ENCODE data around the gene OXLD1.
"Not testable (repeated sequence)": the region's sequence is repeated elsewhere in the genome, so short reads cannot be mapped to it uniquely, and the experiment has no call there.

The OXLD1 gene

GRCh38 chr17:81650951-81651350 is 15.5 kb downstream of the OXLD1 start:
- DNase-seq (ENCODE audit: low spot score) = no peak

- no peak for DNase-seq (ENCODE audit: low spot score)
These were observed 17.7 kb downstream of the OXLD1 start for GRCh38 chr17:81648707-81649085.

GRCh38 chr17:81648013-81648706 is 18.2 kb downstream of the OXLD1 start:
- DNase-seq (ENCODE audit: low spot score) = no peak

- no peak for DNase-seq (ENCODE audit: low spot score)
These were observed 18.8 kb downstream of the OXLD1 start for GRCh38 chr17:81647640-81648012.

GRCh38 chr17:81646869-81647600 is 19.4 kb downstream of the OXLD1 start:
- DNase-seq (ENCODE audit: low spot score) = no peak

- no peak for DNase-seq (ENCODE audit: low spot score)
These were observed 21.1 kb downstream of the OXLD1 start for GRCh38 chr17:81644976-81645952.

GRCh38 chr17:81644496-81644895 is 21.9 kb downstream of the OXLD1 start:
- no peak for DNase-seq (ENCODE audit: low spot score)

GRCh38 chr17:81641825-81642489 is 24.4 kb downstream of the OXLD1 start:
- no peak for DNase-seq (ENCODE audit: low spot score)

GRCh38 chr17:81640011-81640410 is 26.4 kb downstream of the OXLD1 start:
- DNase-seq (ENCODE audit: low spot score) = no peak

- no peak for DNase-seq (ENCODE audit: low spot score)
These were observed 27.7 kb downstream of the OXLD1 start for GRCh38 chr17:81638683-81639082.

- DNase-seq (ENCODE audit: low spot score) = peak; percentile 97
These were observed 29.7 kb downstream of the OXLD1 start, which contains the start of the genes NPLOC4 and TSPAN10 for GRCh38 chr17:81636505-81637288. NPLOC4 (minus strand) TSS chr17:81637112; CDS start chr17:81636930, 182 bp downstream. TSPAN10 (plus strand) TSS chr17:81637196; CDS start chr17:81642413, 5,217 bp downstream.

GRCh38 chr17:81635973-81636504 is 30.4 kb downstream of the OXLD1 start:
- DNase-seq (ENCODE audit: low spot score) = no peak

GRCh38 chr17:81635431-81635830 is 31.0 kb downstream of the OXLD1 start:
- DNase-seq (ENCODE audit: low spot score) = no peak

- DNase-seq (ENCODE audit: low spot score) = no peak
These were observed 34.9 kb downstream of the OXLD1 start for GRCh38 chr17:81631482-81631881.

- no peak for DNase-seq (ENCODE audit: low spot score)
These were observed 36.1 kb downstream of the OXLD1 start for GRCh38 chr17:81630274-81630673.

- no peak for DNase-seq (ENCODE audit: low spot score)
These were observed 44.8 kb downstream of the OXLD1 start for GRCh38 chr17:81621494-81622130.

GRCh38 chr17:81618307-81618706 is 48.1 kb downstream of the OXLD1 start:
- DNase-seq (ENCODE audit: low spot score) = not testable (repeated sequence)

GRCh38 chr17:81616877-81617276 is 49.5 kb downstream of the OXLD1 start:
- DNase-seq (ENCODE audit: low spot score) = no peak

GRCh38 chr17:81615401-81615930 is 50.9 kb downstream of the OXLD1 start:
- no peak for DNase-seq (ENCODE audit: low spot score)

Data from HuH-7.5 (cell line).